Suprapubic skin (tissue), 4 donors: ENCODE data around the gene APEX1. TPM values are rescaled to one million over a fixed set of nuclear protein-coding genes. Genes with fewer than 3 reads are reported as not detected.

Source experiments
- total RNA-seq, 4 donors: library from RNA; depleted of rRNA; stranded (reverse); fragments of >200 nt; gene quantifications; one replicate each; pipeline ENCODE4 v1.1.0, GENCODE V29; 2016

Gene APEX1
- total RNA-seq, 4 donors from 2014 or later = 119 to 133 (median 129) TPM

Other genes starting within 250 kb of the APEX1 start
- gene OR11H6, start 231.5 kb upstream of the APEX1 start, total RNA-seq = not detected
- not detected for gene OR11H7, start 226.2 kb upstream of the APEX1 start, total RNA-seq
- gene OR11H4, start 215.9 kb upstream of the APEX1 start, total RNA-seq = not detected
- gene TTC5, start 149.3 kb upstream of the APEX1 start, total RNA-seq = 10 to 100 TPM; 13.3 to 23.3 (median 14.6) TPM
- 10 to 100 TPM; 42.5 to 50.3 (median 47.6) TPM for gene CCNB1IP1, start 121.9 kb upstream of the APEX1 start, total RNA-seq
- 10 to 100 TPM; 12.2 to 34.0 (median 14.9) TPM for gene PARP2, start 111.6 kb upstream of the APEX1 start, total RNA-seq
- gene TEP1, start 41.7 kb upstream of the APEX1 start, total RNA-seq = 10 to 100 TPM; 16.3 to 34.0 (median 25.1) TPM
- gene KLHL33, start 19.1 kb upstream of the APEX1 start, total RNA-seq = under 1 TPM in 1 of 4 donors, not detected in 3; 0.08 TPM
- 10 to 100 TPM; 40.8 to 91.0 (median 44.8) TPM for gene OSGEP, start 414 bp upstream of the APEX1 start, total RNA-seq
- gene PIP4P1, start 6.2 kb downstream of the APEX1 start, total RNA-seq = 10 to 100 TPM; 23.7 to 36.5 (median 28.9) TPM
- gene PNP, start 14.2 kb downstream of the APEX1 start, total RNA-seq = 10 to 100 TPM; 26.9 to 83.4 (median 52.9) TPM
- not detected for gene RNASE10, start 50.3 kb downstream of the APEX1 start, total RNA-seq
- gene RNASE9, start 105.8 kb downstream of the APEX1 start, total RNA-seq = not detected
- gene RNASE11, start 132.8 kb downstream of the APEX1 start, total RNA-seq = not detected
- not detected for gene RNASE12, start 136.2 kb downstream of the APEX1 start, total RNA-seq
- not detected for gene OR6S1, start 186.5 kb downstream of the APEX1 start, total RNA-seq
- gene RNASE4, start 229.3 kb downstream of the APEX1 start, total RNA-seq = 10 to 100 TPM; 43.9 to 84.2 (median 66.2) TPM
- 10 to 100 TPM; 19.3 to 46.9 (median 27.1) TPM for gene ANG, start 233.5 kb downstream of the APEX1 start, total RNA-seq